Measurements from ENCODE around the gene SEPTIN10.

Gene SEPTIN10

DNA sequence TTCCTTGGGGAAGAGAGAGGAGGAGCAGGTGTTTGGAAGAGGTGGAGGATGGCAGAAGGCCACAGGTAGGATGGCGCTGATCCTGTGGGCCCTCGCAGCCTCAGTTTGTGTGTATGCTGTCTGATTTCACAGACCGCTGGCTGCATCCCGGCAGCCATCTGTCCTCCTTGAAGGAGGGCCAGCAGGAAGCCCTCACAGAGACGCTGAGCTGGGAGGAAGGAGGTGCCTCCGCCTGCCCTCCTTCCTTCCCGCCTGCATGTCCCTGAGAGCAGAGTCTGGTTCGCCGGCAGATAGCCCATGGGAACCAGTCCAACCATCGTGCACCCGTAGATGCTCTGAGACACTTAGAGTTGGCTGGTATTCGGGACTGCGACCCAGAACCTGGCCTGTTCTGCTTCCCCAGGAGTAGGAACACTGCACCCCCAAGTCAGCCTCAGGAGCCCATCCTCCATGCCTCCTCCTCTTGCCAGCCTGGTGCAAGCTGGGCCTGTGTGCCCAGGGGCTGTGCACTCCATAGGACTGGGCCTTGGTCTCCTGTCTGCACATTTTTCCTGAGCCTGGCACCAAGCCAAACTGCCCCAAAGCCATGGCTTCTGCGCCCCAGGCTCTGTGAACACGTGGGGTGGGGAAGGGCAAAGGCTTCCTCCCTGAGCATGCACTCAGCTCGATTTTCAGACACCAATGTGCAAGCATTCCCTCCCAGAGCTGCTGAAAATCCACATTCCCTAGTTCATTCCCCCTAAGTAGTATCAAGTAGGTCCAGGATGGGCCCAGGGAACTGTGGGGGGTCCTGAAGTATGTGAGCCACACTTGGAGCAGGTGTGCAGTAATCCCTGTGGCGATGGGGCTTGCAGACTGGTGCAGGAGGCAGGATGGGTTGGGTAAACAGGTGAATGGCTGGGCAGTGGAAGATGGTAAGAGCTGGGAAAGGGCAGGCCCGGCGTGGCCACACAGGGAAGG lies 115.6 kb downstream of the SEPTIN10 start:
- no peak for DNase-seq (ENCODE audit: low read depth)

DNA sequence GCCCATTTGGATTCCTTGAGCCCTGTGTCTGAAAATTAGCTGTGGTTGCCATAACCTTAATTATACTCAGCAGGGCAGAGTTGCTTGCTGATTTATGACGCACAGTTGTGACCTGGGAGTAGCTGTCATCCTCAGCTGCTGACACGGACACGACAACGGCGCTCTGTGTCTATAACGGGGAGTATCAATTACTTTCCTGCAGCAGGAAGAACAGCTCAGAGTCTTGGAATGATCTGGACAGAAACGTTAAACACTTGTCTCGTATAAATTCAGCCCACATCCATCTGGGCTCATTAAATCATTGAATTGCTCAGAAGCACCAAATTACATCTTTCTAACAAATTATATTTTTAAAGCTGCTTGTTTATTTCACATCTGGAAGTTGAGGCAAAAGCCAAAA lies 116.3 kb downstream of the SEPTIN10 start:
- DNase-seq (ENCODE audit: low read depth) = peak; percentile 28

DNA sequence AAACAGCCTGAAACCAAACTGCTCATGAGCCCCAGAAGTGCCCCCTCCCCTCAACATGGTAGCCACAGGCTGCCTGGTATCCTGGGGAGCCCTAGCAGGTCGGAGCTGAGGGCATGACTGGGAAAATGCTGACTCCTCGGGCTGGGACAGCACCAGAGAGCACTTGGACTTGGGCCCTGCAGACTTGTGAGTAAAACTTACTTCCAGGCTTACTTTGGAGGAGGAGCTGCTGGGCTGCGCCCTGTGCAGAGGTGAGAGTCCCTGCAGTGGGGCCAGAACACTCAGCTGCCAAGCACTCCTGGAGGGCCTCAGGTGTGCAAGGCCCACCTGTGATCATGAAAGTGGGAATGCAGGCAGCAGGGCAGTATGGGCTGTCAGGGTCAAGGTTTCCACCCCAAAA lies 119.4 kb downstream of the SEPTIN10 start:
- no peak for DNase-seq (ENCODE audit: low read depth)

DNA sequence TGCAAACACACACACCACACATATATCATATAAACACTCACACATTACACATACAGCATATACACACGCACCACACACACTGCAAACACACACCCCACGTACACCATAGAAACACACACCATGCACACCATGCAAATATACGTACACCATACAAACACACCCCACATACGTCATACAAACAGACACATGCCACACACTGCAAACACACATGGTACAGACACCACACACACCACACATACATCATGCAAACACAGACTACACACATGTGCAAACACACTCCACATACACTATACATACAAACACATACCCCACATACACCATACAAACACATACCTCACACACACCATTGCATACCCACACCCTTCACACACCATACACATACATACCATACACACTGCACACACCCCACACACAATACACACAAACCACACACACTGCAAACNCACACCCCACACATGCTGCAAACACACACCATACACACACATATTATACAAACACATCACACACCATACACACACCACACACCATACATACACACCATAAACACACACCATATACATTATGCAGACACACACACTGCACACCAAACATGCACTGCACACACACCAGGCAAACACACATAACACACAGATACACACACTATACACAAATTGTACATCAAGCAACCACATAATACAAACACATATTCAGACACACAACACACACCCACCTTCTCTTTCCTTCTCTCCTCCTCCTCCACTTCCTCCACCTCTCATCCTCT lies 120.4 kb downstream of the SEPTIN10 start:
- no peak for DNase-seq (ENCODE audit: low read depth)

All from non-pigmented ciliary epithelial cell (primary cell).